Stimulated activated naive CD8-positive, alpha-beta T cell treated with anti-CD3 and anti-CD28 coated beads, Interleukin-15, Interleukin-2, amounts not matched to agents 100 ng/mL and 50 ng/mL, for 24 hours (primary cell): ENCODE results near the gene GPANK1.

Experiments
- H3K27ac Mint-ChIP-seq: one replicate; pipeline ENCODE4 v1.8.0; 2021; ENCODE audit warnings: mild to moderate bottlenecking, mixed read lengths
- H3K27me3 Mint-ChIP-seq: one replicate; pipeline ENCODE4 v1.8.0; 2021; ENCODE audit warnings: mixed read lengths
- H3K36me3 Mint-ChIP-seq: one replicate; pipeline ENCODE4 v1.8.0; 2021; ENCODE audit warnings: low read depth, mixed read lengths
- H3K4me1 Mint-ChIP-seq: one replicate; pipeline ENCODE4 v1.8.0; 2021; ENCODE audit warnings: low read depth, mixed read lengths
- H3K4me3 Mint-ChIP-seq: one replicate; pipeline ENCODE4 v1.8.0; 2021; ENCODE audit warnings: mild to moderate bottlenecking, mixed read lengths
- H3K9me3 Mint-ChIP-seq: one replicate; pipeline ENCODE4 v1.8.0; 2021; ENCODE audit warnings: mixed read lengths

Gene GPANK1

DNA sequence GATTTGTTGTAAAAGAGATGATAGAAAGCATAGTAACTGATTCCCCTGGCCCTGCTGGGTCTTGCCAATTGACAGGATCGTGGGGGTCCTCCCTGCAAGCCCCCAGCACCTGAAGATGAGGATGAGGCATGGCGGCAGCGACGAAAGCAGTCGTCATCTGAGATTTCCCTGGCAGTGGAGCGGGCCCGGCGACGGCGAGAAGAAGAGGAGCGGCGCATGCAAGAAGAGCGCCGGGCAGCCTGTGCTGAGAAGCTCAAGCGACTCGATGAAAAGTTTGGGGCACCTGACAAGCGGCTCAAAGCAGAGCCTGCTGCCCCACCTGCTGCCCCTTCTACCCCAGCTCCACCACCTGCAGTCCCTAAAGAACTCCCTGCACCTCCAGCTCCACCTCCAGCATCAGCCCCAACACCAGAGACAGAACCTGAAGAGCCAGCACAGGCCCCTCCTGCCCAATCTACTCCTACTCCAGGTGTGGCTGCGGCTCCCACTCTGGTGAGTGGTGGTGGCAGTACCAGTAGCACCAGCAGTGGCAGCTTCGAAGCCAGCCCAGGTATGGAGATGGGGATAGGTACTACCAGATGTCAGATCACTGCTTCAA, 37.0 kb downstream of the GPANK1 start:
- no peak overlapping the region for H3K4me3 Mint-ChIP-seq
- H3K36me3 Mint-ChIP-seq = peaks cover 92% of the 10 kb centered on the region
- H3K27me3 Mint-ChIP-seq = no peaks in the 10 kb centered on the region
- no peak overlapping the region for H3K27ac Mint-ChIP-seq
- H3K4me1 Mint-ChIP-seq = peaks cover 3% of the 10 kb centered on the region
- no peaks in the 10 kb centered on the region for H3K9me3 Mint-ChIP-seq

DNA sequence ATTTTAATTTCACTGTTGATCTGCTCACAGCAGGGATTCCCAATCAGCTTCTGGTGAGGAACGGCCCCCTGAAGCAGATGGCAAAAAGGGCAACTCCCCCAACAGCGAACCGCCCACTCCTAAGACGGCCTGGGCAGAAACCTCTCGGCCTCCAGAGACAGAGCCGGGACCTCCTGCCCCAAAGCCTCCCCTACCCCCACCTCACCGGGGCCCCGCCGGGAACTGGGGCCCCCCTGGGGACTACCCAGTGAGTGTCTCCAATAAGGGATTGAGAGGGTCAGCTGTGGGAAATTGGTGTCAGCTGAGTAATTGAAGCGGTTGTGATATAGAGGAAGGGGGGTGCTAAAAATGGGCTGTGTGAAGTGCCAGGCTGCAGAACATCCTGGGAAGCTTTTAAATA, 37.8 kb downstream of the GPANK1 start:
- Mint-ChIP-seq H3K9me3 (no peaks in the 10 kb centered on the region), H3K36me3 (peaks cover 92% of the 10 kb centered on the region), H3K4me3 (no peak overlapping the region), H3K4me1 (peaks cover 12% of the 10 kb centered on the region), H3K27me3 (no peaks in the 10 kb centered on the region), H3K27ac (peak overlapping the region; percentile 19)

DNA sequence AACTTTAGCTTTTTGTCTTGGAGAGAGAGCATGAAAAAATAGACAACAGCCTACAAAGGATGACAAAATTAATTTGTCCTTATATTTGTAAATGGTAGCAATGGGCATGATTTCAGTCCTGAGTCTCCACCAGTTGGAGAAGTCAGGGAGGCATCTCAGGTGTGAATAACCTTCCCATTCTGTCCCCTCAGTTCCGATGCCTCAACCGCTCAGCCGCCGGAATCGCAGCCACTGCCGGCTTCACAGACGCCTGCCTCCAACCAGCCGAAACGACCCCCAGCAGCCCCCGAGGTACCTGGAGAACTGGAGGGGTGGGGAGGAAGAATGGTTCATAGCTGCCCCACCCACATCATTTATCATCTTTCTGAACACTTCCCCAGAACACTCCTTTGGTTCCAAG, 40.7 kb downstream of the GPANK1 start:
- H3K27me3 Mint-ChIP-seq = no peaks in the 10 kb centered on the region
- H3K27ac Mint-ChIP-seq = peak overlapping the region; percentile 52
- peaks cover 23% of the 10 kb centered on the region for H3K4me1 Mint-ChIP-seq
- peaks cover 81% of the 10 kb centered on the region for H3K36me3 Mint-ChIP-seq
- no peaks in the 10 kb centered on the region for H3K9me3 Mint-ChIP-seq
- H3K4me3 Mint-ChIP-seq = no peak overlapping the region

GRCh38 chr6:31622684-31623091, 42.1 kb downstream of the GPANK1 start:
- Mint-ChIP-seq H3K4me3 (peak overlapping the region; percentile 91), H3K27me3 (no peaks in the 10 kb centered on the region), H3K9me3 (no peaks in the 10 kb centered on the region), H3K4me1 (peaks cover 34% of the 10 kb centered on the region), H3K36me3 (peaks cover 74% of the 10 kb centered on the region), H3K27ac (peak overlapping the region; percentile 94)

GRCh38 chr6:31621991-31622390, 42.8 kb downstream of the GPANK1 start:
- Mint-ChIP-seq H3K9me3 (no peaks in the 10 kb centered on the region), H3K36me3 (peaks cover 68% of the 10 kb centered on the region), H3K4me3 (peak overlapping the region; percentile 91), H3K27me3 (no peaks in the 10 kb centered on the region), H3K27ac (peak overlapping the region; percentile 94), H3K4me1 (peaks cover 38% of the 10 kb centered on the region)

DNA sequence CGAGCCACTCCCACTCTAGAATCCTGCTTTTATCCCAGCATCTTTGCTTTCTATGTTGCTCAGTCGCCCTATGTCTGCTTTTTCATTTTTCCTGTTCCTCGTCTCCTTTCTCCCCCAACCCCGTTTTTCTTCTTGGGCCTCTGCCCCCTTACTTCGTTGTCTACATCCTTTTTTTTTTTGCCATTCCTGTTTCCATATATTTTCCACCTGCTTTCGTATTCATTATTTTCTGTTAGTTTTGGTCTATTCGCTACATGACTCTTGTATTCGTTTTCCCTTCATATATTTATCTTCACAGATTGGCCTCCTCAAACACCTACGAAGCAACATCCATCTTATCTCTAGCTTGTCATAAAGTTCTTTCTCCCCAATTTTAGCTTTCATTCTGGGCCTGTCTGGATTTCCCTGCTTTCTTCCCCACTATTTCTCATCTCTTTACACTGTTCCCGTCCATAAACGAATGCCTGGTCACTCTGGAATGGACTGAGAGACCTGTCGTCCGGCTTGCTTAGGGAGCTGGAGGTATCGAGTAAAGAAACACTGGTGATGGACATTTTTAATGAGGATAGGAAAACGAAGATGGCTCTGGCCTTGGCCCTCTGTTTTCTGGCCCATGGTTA, 43.4 kb downstream of the GPANK1 start:
- Mint-ChIP-seq H3K9me3 (no peaks in the 10 kb centered on the region), H3K27ac (peak overlapping the region; percentile 94), H3K36me3 (peaks cover 67% of the 10 kb centered on the region), H3K4me1 (peaks cover 44% of the 10 kb centered on the region), H3K27me3 (no peaks in the 10 kb centered on the region), H3K4me3 (peak overlapping the region; percentile 91)

DNA sequence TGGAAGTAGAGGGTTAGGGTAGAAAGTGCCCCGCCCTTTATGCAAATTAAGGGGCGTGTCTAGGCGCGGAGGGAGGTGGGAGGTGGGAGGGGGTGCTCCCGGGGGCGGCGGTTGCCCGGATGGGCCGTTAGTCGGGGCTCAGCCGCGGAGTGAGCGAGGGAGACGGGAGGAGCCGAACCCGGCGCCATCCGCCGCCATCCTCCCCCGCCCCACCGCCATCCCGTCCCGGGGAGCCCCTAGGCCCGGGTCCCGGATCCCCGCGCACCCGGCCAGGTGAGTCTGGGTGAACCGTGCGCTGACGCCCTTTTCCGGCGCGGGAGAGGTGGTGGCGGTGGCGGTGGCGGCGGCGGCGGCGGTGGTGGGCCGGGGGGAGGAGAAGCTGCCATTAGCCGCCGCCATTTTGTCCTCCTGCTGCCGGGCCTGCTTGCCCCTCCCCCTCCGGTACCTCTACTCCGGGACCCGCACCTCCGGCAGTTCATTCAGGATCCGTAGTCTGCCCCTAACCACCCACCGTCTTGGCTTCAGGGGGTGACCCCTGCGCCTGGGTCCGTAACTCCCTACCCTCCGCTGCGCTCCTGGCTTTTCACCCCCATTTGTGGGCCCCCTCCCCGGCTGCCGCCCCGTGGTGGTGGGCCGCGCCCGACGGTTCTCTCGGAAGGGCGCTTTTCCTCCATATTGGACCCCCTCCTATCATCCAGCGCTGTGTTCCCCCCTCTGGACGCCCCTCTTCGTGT, 44.0 kb downstream of the GPANK1 start, which contains the start of gene PRRC2A:
Gene PRRC2A (plus strand): TSS at position 130 of the 734 bp plus-strand sequence. CDS start 2,075 bp downstream, outside the sequence.
- H3K27me3 Mint-ChIP-seq = no peaks in the 10 kb centered on the region
- no peaks in the 10 kb centered on the region for H3K9me3 Mint-ChIP-seq
- peaks cover 51% of the 10 kb centered on the region for H3K4me1 Mint-ChIP-seq
- H3K27ac Mint-ChIP-seq = peak within 1 kb of the TSS; percentile 99
- H3K36me3 Mint-ChIP-seq = peaks cover 61% of the 10 kb centered on the region
- peak within 1 kb of the TSS; percentile 91 for H3K4me3 Mint-ChIP-seq

GRCh38 chr6:31619805-31620585, 44.8 kb downstream of the GPANK1 start:
- peak overlapping the region; percentile 99 for H3K27ac Mint-ChIP-seq
- H3K27me3 Mint-ChIP-seq = no peaks in the 10 kb centered on the region
- peaks cover 58% of the 10 kb centered on the region for H3K4me1 Mint-ChIP-seq
- no peaks in the 10 kb centered on the region for H3K9me3 Mint-ChIP-seq
- H3K36me3 Mint-ChIP-seq = peaks cover 53% of the 10 kb centered on the region
- H3K4me3 Mint-ChIP-seq = peak overlapping the region; percentile 91

GRCh38 chr6:31617010-31617409, 47.8 kb downstream of the GPANK1 start:
- Mint-ChIP-seq H3K4me3 (peak overlapping the region; percentile 90), H3K27me3 (no peaks in the 10 kb centered on the region), H3K4me1 (peaks cover 59% of the 10 kb centered on the region), H3K36me3 (peaks cover 27% of the 10 kb centered on the region), H3K27ac (peak overlapping the region; percentile 91), H3K9me3 (no peaks in the 10 kb centered on the region)

DNA sequence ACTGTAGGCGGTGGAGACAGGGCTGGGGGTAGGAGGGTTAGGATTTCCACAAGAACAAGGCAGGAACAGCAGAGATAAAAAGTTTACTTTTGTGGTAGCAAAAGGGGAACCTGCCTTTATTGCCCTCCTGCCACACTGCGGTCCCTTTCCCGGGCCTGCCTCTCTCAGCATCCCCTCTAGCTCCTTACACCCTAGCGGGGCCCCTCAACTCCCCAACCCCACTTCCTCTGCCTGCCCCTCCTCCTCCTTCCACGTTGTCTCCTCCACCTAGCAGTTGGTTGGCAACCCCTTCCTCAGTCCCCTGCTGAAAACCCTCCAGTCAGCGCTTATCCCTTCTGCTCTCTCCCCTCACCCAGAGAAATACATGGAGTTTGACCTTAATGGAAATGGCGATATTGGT, 49.0 kb downstream of the GPANK1 start:
- H3K9me3 Mint-ChIP-seq = no peaks in the 10 kb centered on the region
- peak overlapping the region; percentile 90 for H3K4me3 Mint-ChIP-seq
- no peaks in the 10 kb centered on the region for H3K27me3 Mint-ChIP-seq
- H3K4me1 Mint-ChIP-seq = peaks cover 54% of the 10 kb centered on the region
- H3K36me3 Mint-ChIP-seq = peaks cover 16% of the 10 kb centered on the region
- H3K27ac Mint-ChIP-seq = peak overlapping the region; percentile 91

DNA sequence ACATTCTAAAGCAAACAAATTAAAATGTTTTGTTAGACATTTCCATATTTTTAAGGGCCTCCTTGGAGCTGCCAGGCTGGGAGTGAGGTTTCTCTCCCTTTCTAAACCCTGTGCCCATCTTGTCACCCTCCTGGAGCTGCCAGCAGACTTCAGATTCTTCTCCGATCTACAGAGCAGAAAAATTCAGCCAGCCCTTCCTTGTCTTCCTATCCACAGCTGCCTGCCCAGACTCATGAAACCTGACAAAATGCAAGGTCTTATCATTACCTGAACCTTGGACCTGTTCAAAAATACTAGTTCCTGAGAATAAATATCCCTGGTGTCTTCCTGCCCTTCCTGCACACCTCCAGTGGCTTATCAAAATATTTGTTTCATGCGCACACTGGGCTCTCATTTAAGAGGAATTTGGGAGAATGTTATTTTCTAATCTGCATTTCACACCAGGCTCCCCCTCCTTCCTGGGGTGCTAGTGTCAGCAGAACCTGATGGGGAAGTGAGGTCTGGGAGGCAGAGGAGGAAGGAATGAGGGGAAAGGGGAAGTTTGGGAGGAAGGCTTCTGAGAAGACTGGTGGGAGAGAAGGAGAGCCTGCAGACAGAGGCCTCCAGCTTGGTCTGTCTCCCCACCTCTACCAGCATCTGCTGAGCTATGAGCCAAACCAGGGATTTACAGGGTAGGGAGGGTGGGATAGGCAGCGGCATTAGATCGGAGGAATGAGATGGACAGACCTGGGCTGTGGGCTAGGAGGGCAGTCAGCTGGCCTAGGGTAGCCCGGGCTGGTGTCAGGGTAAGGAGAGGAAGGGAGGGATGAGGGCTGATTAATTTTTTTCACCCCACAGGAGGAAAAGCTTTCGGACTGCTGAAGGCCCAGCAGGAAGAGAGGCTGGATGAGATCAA, 49.9 kb downstream of the GPANK1 start, which contains the start of gene AIF1:
Gene AIF1 (plus strand): TSS at position 551 of the 895 bp plus-strand sequence. CDS start 96 bp downstream, at position 647.
- Mint-ChIP-seq H3K27ac (peak within 1 kb of the TSS; percentile 91), H3K9me3 (no peaks in the 10 kb centered on the region), H3K36me3 (peaks cover 16% of the 10 kb centered on the region), H3K27me3 (no peaks in the 10 kb centered on the region), H3K4me1 (peaks cover 54% of the 10 kb centered on the region), H3K4me3 (peak within 1 kb of the TSS; percentile 90)

- H3K27ac Mint-ChIP-seq = no peak overlapping the region
- no peaks in the 10 kb centered on the region for H3K27me3 Mint-ChIP-seq
- H3K4me3 Mint-ChIP-seq = no peak overlapping the region
- H3K36me3 Mint-ChIP-seq = peaks cover 11% of the 10 kb centered on the region
- H3K4me1 Mint-ChIP-seq = peaks cover 48% of the 10 kb centered on the region
- H3K9me3 Mint-ChIP-seq = no peaks in the 10 kb centered on the region
Observed at GRCh38 chr6:31614075-31614619, 50.6 kb downstream of the GPANK1 start.
